ENCODE measurements around the gene RGS2. TPM values are rescaled to one million over a fixed set of nuclear protein-coding genes. Genes with fewer than 3 reads are reported as not detected.

The RGS2 gene
- total RNA-seq, 1 donor from 2014 or later, result 32.7 TPM

DNA sequence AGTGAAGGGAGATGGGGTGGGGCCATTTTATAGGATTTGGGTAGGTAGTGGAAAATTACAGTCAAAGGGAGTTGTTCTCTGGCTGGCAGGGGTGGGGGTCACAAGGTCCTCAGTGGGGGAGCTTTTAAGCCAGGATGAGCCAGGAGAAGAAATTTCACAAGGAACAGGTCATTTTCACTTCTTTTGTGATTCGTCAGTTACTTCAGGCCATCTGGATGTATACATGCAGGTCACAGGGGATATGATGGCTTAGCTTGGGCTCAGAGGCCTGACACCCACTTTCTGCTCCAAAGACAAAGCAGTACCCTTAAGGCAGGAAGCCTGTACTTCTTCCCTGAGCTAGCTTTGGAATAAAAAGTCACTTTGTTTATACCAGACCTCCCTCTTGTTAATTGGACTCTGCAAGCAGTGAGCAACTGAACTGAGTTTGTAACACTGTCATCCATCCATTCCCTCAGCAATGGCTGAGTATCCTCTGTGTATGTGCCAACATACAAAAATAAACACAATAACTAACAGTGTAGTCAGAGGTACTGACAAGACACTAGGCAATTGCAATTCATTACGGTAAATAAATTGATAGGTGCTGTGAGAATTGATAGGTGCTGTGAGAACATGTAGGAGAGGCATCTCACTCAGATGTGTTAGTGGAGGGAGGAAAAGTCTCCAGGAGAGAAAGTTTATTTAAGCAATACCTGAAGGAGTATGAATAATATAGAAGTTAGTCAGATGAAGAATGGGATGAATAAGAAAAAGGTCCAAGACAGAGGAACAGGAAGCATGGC lies 14.7 kb upstream of the RGS2 start:
- DNase-seq, result no peak
- ChIA-PET CTCF (no interaction called here), POLR2A (no interaction called here)
- intact Hi-C loops (cut with micrococcal nuclease), result no loop called here
- Mint-ChIP-seq H3K27me3 (peaks cover 4% of the 10 kb centered on the region), H3K36me3 (ENCODE audit: low read depth) (no peaks in the 10 kb centered on the region), H3K4me1 (no peaks in the 10 kb centered on the region), H3K9me3 (no peaks in the 10 kb centered on the region), H3K4me3 (no peak overlapping the region), H3K27ac (no peak overlapping the region)
- ATAC-seq (ENCODE audit: low read depth), result no peak
- TF ChIP-seq, protein P1, sequence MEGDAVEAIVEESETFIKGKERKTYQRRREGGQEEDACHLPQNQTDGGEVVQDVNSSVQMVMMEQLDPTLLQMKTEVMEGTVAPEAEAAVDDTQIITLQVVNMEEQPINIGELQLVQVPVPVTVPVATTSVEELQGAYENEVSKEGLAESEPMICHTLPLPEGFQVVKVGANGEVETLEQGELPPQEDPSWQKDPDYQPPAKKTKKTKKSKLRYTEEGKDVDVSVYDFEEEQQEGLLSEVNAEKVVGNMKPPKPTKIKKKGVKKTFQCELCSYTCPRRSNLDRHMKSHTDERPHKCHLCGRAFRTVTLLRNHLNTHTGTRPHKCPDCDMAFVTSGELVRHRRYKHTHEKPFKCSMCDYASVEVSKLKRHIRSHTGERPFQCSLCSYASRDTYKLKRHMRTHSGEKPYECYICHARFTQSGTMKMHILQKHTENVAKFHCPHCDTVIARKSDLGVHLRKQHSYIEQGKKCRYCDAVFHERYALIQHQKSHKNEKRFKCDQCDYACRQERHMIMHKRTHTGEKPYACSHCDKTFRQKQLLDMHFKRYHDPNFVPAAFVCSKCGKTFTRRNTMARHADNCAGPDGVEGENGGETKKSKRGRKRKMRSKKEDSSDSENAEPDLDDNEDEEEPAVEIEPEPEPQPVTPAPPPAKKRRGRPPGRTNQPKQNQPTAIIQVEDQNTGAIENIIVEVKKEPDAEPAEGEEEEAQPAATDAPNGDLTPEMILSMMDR (IDR thresholded peaks at IDR 0.05), result no peak

DNA sequence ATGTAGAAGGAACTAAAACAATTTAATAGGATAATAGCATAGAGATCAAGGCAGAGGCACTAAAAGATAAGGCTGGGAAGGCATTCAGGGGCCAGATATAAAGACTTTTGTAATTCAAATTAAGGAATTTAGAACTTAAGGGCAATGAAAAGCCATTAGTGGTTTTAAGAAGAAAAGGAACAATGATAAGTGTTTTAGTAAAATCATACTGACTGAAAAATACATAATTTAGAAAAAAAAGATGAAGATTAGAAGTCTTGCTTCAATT lies 14.1 kb upstream of the RGS2 start:
- ATAC-seq (ENCODE audit: low read depth) (no peak), DNase-seq (no peak)
- no peaks in the 10 kb centered on the region for H3K9me3 Mint-ChIP-seq
- ChIA-PET CTCF (no interaction called here), POLR2A (no interaction called here)
- H3K27me3 Mint-ChIP-seq, result peaks cover 6% of the 10 kb centered on the region
- intact Hi-C loops (cut with micrococcal nuclease), result no loop called here
- H3K27ac Mint-ChIP-seq, result no peak overlapping the region
- no peak overlapping the region for H3K4me3 Mint-ChIP-seq
- H3K4me1 Mint-ChIP-seq, result no peaks in the 10 kb centered on the region
- TF ChIP-seq, protein P1 (IDR thresholded peaks at IDR 0.05), result no peak
- no peaks in the 10 kb centered on the region for H3K36me3 Mint-ChIP-seq (ENCODE audit: low read depth)

DNA sequence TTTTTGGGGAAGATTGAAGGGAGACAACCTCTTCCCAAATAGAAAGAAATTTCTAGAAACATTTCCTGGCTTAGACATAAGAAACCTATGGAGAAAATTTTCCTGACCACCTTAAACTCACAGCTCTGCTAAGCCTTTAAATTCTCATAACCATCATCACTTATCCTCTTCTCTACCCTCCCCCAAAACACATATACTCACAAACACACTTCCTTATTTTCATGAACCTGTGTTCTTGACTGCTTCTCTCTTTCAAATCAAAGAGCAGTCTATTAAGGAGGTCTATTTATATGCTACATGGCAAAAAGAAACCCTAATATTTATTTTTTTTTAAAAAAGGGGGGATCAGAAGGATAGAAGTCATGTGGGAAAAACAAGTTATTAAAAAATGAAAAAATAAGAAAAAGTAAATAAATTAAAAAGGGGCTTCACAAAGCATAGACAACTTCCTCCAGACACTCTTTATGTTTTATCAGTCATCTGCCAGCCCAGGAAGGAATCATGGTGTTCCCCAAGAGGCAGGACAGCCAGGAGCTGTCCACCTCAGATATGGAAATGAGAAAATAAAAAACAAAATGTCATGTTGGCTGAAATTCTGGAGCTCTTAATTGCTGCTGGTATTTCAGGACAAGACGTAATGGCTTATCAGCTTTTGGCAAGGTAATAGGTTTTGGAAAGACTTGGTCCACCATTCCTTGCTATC lies 12.8 kb upstream of the RGS2 start:
- TF ChIP-seq, protein P1 (IDR thresholded peaks at IDR 0.05), result no peak
- Mint-ChIP-seq H3K4me1 (no peaks in the 10 kb centered on the region), H3K9me3 (no peaks in the 10 kb centered on the region), H3K27me3 (peaks cover 2% of the 10 kb centered on the region), H3K27ac (no peak overlapping the region), H3K36me3 (ENCODE audit: low read depth) (no peaks in the 10 kb centered on the region), H3K4me3 (no peak overlapping the region)
- ChIA-PET CTCF (interaction anchor here (0.7 to 1.9 kb wide), 3 partner anchors 14 to 224 kb away, joined by 3 to 5 read pairs (median 3); no protein-coding TSS in a partner anchor), POLR2A (no interaction called here)
- intact Hi-C loops (cut with micrococcal nuclease), result no loop called here
- no peak for ATAC-seq (ENCODE audit: low read depth)
- no peak for DNase-seq

DNA sequence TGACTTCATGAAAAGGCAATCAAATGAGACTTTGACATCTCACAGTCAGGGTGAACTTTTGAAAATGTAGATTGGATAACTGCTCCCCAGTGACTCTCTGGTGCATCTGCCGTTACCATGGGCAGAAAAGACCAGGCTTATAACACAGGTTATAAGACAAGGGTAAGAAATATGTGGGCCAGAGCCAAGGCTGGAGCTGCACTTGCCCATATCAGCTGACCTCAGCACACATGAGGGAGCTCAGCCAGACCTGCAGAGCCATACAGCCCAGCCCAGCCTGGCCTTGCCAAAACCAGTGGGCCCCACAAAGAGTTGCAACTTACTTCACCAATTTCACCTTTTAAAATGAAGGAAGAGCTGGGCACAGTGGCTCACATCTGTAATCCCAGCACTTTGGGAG lies 11.7 kb upstream of the RGS2 start:
- Mint-ChIP-seq H3K36me3 (ENCODE audit: low read depth) (no peaks in the 10 kb centered on the region), H3K27me3 (peaks cover 2% of the 10 kb centered on the region), H3K4me3 (no peak overlapping the region), H3K27ac (no peak overlapping the region), H3K9me3 (no peaks in the 10 kb centered on the region), H3K4me1 (no peaks in the 10 kb centered on the region)
- intact Hi-C loops (cut with micrococcal nuclease), result no loop called here
- TF ChIP-seq, protein P1 (IDR thresholded peaks at IDR 0.05), result no peak
- DNase-seq, result no peak
- POLR2A ChIA-PET, result no interaction called here
- ATAC-seq (ENCODE audit: low read depth), result no peak
- CTCF ChIA-PET, result interaction anchor here (0.8 to 1.9 kb wide), 2 partner anchors 13 to 223 kb away, joined by 3 to 5 read pairs; no protein-coding TSS in a partner anchor

DNA sequence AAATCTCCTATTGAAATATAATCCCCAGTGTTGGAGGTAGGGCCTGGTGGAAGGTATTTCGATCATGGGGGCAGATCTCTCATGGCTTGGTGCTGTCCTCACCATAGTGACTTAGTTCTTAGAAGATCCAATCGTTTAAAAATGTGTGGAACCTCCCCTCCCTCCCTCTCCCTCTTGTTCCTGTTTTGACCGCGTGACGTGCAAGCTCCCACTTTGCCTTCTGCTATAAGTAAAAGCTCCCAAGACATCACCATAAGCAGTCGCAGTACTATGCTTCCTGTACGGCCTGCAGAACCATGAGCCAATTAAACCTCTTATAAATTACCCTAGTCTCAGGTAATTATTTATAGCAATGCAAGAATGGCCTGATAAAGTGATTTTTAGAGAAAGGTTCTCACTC lies 10.9 kb upstream of the RGS2 start:
- Mint-ChIP-seq H3K36me3 (ENCODE audit: low read depth) (no peaks in the 10 kb centered on the region), H3K27me3 (peaks cover 2% of the 10 kb centered on the region), H3K27ac (no peak overlapping the region), H3K4me3 (no peak overlapping the region), H3K4me1 (no peaks in the 10 kb centered on the region), H3K9me3 (no peaks in the 10 kb centered on the region)
- CTCF ChIA-PET, result interaction anchor here (1.9 kb wide), 1 partner anchor 222 kb away, joined by 5 read pairs; no protein-coding TSS in a partner anchor
- intact Hi-C loops (cut with micrococcal nuclease), result no loop called here
- TF ChIP-seq, protein P1 (IDR thresholded peaks at IDR 0.05), result no peak
- no peak for ATAC-seq (ENCODE audit: low read depth)
- POLR2A ChIA-PET, result no interaction called here
- DNase-seq, result no peak
